ENCODE measurements around the gene PPP1R7.

Gene PPP1R7

GRCh38 chr2:241154915-241155314, 4.6 kb downstream of the PPP1R7 start:
- H3K36me3 ChIP-seq (ENCODE audit: control insufficient read depth, insufficient read depth, low read length): peaks cover 19% of the 10 kb centered on the region
- no peak overlapping the region for H3K4me3 ChIP-seq (ENCODE audit: extremely low read depth, insufficient read depth, low read length, poor library complexity, severe bottlenecking)
- H3K9me3 ChIP-seq (ENCODE audit: control insufficient read depth, low read length): no peaks in the 10 kb centered on the region
- no peak overlapping the region for H3K27ac ChIP-seq (ENCODE audit: low read depth, low read length, severe bottlenecking)
- H3K4me1 ChIP-seq (ENCODE audit: control insufficient read depth, insufficient read depth, low read length, poor library complexity, severe bottlenecking): peaks cover 9% of the 10 kb centered on the region
- WGBS, 2 experiments (ENCODE audit: insufficient coverage in 2 of 2): 97 to 100% methylated on average over 4 of the region's 4 CpGs

GRCh38 chr2:241155936-241156335, 5.7 kb downstream of the PPP1R7 start:
- H3K4me1 ChIP-seq (ENCODE audit: control insufficient read depth, insufficient read depth, low read length, poor library complexity, severe bottlenecking): peaks cover 9% of the 10 kb centered on the region
- H3K36me3 ChIP-seq (ENCODE audit: control insufficient read depth, insufficient read depth, low read length): peaks cover 25% of the 10 kb centered on the region
- H3K4me3 ChIP-seq (ENCODE audit: extremely low read depth, insufficient read depth, low read length, poor library complexity, severe bottlenecking): no peak overlapping the region
- 33% methylated on average over 1 of the region's 1 CpG; no CpG with 5 or more reads in 1 of the 2 experiments for WGBS, 2 experiments (ENCODE audit: insufficient coverage in 2 of 2)
- no peaks in the 10 kb centered on the region for H3K9me3 ChIP-seq (ENCODE audit: control insufficient read depth, low read length)
- no peak overlapping the region for H3K27ac ChIP-seq (ENCODE audit: low read depth, low read length, severe bottlenecking)

- no peaks in the 10 kb centered on the region for H3K9me3 ChIP-seq (ENCODE audit: control insufficient read depth, low read length)
- H3K4me3 ChIP-seq (ENCODE audit: extremely low read depth, insufficient read depth, low read length, poor library complexity, severe bottlenecking): no peak overlapping the region
- peaks cover 33% of the 10 kb centered on the region for H3K36me3 ChIP-seq (ENCODE audit: control insufficient read depth, insufficient read depth, low read length)
- H3K27ac ChIP-seq (ENCODE audit: low read depth, low read length, severe bottlenecking): no peak overlapping the region
- H3K4me1 ChIP-seq (ENCODE audit: control insufficient read depth, insufficient read depth, low read length, poor library complexity, severe bottlenecking): peaks cover 7% of the 10 kb centered on the region
- WGBS, 2 experiments (ENCODE audit: insufficient coverage in 2 of 2): no CpG with 5 or more reads among the region's 5 CpGs
Observed at GRCh38 chr2:241156971-241157441, 6.7 kb downstream of the PPP1R7 start.

GRCh38 chr2:241157841-241158545, 7.7 kb downstream of the PPP1R7 start:
- Histone ChIP-seq H3K4me1 (ENCODE audit: control insufficient read depth, insufficient read depth, low read length, poor library complexity, severe bottlenecking) (peaks cover 3% of the 10 kb centered on the region), H3K9me3 (ENCODE audit: control insufficient read depth, low read length) (no peaks in the 10 kb centered on the region), H3K36me3 (ENCODE audit: control insufficient read depth, insufficient read depth, low read length) (peaks cover 34% of the 10 kb centered on the region), H3K4me3 (ENCODE audit: extremely low read depth, insufficient read depth, low read length, poor library complexity, severe bottlenecking) (no peak overlapping the region), H3K27ac (ENCODE audit: low read depth, low read length, severe bottlenecking) (no peak overlapping the region)
- 89 to 93% methylated on average over 8 to 9 of the region's 9 CpGs for WGBS, 2 experiments (ENCODE audit: insufficient coverage in 2 of 2)

GRCh38 chr2:241158546-241158900, 8.3 kb downstream of the PPP1R7 start:
- WGBS, 2 experiments (ENCODE audit: insufficient coverage in 2 of 2): 83 to 85% methylated on average over 8 of the region's 8 CpGs
- H3K4me1 ChIP-seq (ENCODE audit: control insufficient read depth, insufficient read depth, low read length, poor library complexity, severe bottlenecking): peaks cover 3% of the 10 kb centered on the region
- H3K36me3 ChIP-seq (ENCODE audit: control insufficient read depth, insufficient read depth, low read length): peaks cover 30% of the 10 kb centered on the region
- no peaks in the 10 kb centered on the region for H3K9me3 ChIP-seq (ENCODE audit: control insufficient read depth, low read length)
- no peak overlapping the region for H3K4me3 ChIP-seq (ENCODE audit: extremely low read depth, insufficient read depth, low read length, poor library complexity, severe bottlenecking)
- H3K27ac ChIP-seq (ENCODE audit: low read depth, low read length, severe bottlenecking): no peak overlapping the region

- Histone ChIP-seq H3K9me3 (ENCODE audit: control insufficient read depth, low read length) (no peaks in the 10 kb centered on the region), H3K4me1 (ENCODE audit: control insufficient read depth, insufficient read depth, low read length, poor library complexity, severe bottlenecking) (peaks cover 3% of the 10 kb centered on the region), H3K36me3 (ENCODE audit: control insufficient read depth, insufficient read depth, low read length) (peaks cover 35% of the 10 kb centered on the region), H3K27ac (ENCODE audit: low read depth, low read length, severe bottlenecking) (no peak overlapping the region), H3K4me3 (ENCODE audit: extremely low read depth, insufficient read depth, low read length, poor library complexity, severe bottlenecking) (no peak overlapping the region)
- WGBS, 2 experiments (ENCODE audit: insufficient coverage in 2 of 2): 98 to 100% methylated on average over 4 to 5 of the region's 5 CpGs
Observed at GRCh38 chr2:241159116-241159515, 8.8 kb downstream of the PPP1R7 start.

GRCh38 chr2:241160318-241160717, 10.1 kb downstream of the PPP1R7 start:
- Histone ChIP-seq H3K4me1 (ENCODE audit: control insufficient read depth, insufficient read depth, low read length, poor library complexity, severe bottlenecking) (peaks cover 3% of the 10 kb centered on the region), H3K9me3 (ENCODE audit: control insufficient read depth, low read length) (no peaks in the 10 kb centered on the region), H3K27ac (ENCODE audit: low read depth, low read length, severe bottlenecking) (no peak overlapping the region), H3K36me3 (ENCODE audit: control insufficient read depth, insufficient read depth, low read length) (peaks cover 40% of the 10 kb centered on the region), H3K4me3 (ENCODE audit: extremely low read depth, insufficient read depth, low read length, poor library complexity, severe bottlenecking) (no peak overlapping the region)
- WGBS, 2 experiments (ENCODE audit: insufficient coverage in 2 of 2): 90 to 97% methylated on average over 2 to 5 of the region's 7 CpGs

GRCh38 chr2:241161646-241162281, 11.5 kb downstream of the PPP1R7 start:
- WGBS, 2 experiments (ENCODE audit: insufficient coverage in 2 of 2): 83% methylated on average over 7 to 9 of the region's 9 CpGs
- Histone ChIP-seq H3K27ac (ENCODE audit: low read depth, low read length, severe bottlenecking) (no peak overlapping the region), H3K9me3 (ENCODE audit: control insufficient read depth, low read length) (no peaks in the 10 kb centered on the region), H3K4me3 (ENCODE audit: extremely low read depth, insufficient read depth, low read length, poor library complexity, severe bottlenecking) (no peak overlapping the region), H3K36me3 (ENCODE audit: control insufficient read depth, insufficient read depth, low read length) (peaks cover 48% of the 10 kb centered on the region), H3K4me1 (ENCODE audit: control insufficient read depth, insufficient read depth, low read length, poor library complexity, severe bottlenecking) (peaks cover 3% of the 10 kb centered on the region)

GRCh38 chr2:241163601-241164118, 13.4 kb downstream of the PPP1R7 start:
- WGBS, 2 experiments (ENCODE audit: insufficient coverage in 2 of 2): 80 to 85% methylated on average over 1 to 2 of the region's 3 CpGs
- Histone ChIP-seq H3K9me3 (ENCODE audit: control insufficient read depth, low read length) (no peaks in the 10 kb centered on the region), H3K36me3 (ENCODE audit: control insufficient read depth, insufficient read depth, low read length) (peaks cover 49% of the 10 kb centered on the region), H3K4me3 (ENCODE audit: extremely low read depth, insufficient read depth, low read length, poor library complexity, severe bottlenecking) (no peak overlapping the region), H3K27ac (ENCODE audit: low read depth, low read length, severe bottlenecking) (no peak overlapping the region), H3K4me1 (ENCODE audit: control insufficient read depth, insufficient read depth, low read length, poor library complexity, severe bottlenecking) (peaks cover 3% of the 10 kb centered on the region)

- H3K4me3 ChIP-seq (ENCODE audit: extremely low read depth, insufficient read depth, low read length, poor library complexity, severe bottlenecking): no peak overlapping the region
- no peak overlapping the region for H3K27ac ChIP-seq (ENCODE audit: low read depth, low read length, severe bottlenecking)
- H3K4me1 ChIP-seq (ENCODE audit: control insufficient read depth, insufficient read depth, low read length, poor library complexity, severe bottlenecking): no peaks in the 10 kb centered on the region
- WGBS, 2 experiments (ENCODE audit: insufficient coverage in 2 of 2): 91 to 93% methylated on average over 15 of the region's 15 CpGs
- peaks cover 9% of the 10 kb centered on the region for H3K9me3 ChIP-seq (ENCODE audit: control insufficient read depth, low read length)
- H3K36me3 ChIP-seq (ENCODE audit: control insufficient read depth, insufficient read depth, low read length): peaks cover 56% of the 10 kb centered on the region
Observed at GRCh38 chr2:241168366-241168765, 18.1 kb downstream of the PPP1R7 start.

- H3K27ac ChIP-seq (ENCODE audit: low read depth, low read length, severe bottlenecking): no peak overlapping the region
- H3K4me3 ChIP-seq (ENCODE audit: extremely low read depth, insufficient read depth, low read length, poor library complexity, severe bottlenecking): no peak overlapping the region
- 100% methylated on average over 2 of the region's 2 CpGs; no CpG with 5 or more reads in 1 of the 2 experiments for WGBS, 2 experiments (ENCODE audit: insufficient coverage in 2 of 2)
- H3K4me1 ChIP-seq (ENCODE audit: control insufficient read depth, insufficient read depth, low read length, poor library complexity, severe bottlenecking): no peaks in the 10 kb centered on the region
- H3K36me3 ChIP-seq (ENCODE audit: control insufficient read depth, insufficient read depth, low read length): peaks cover 47% of the 10 kb centered on the region
- peaks cover 9% of the 10 kb centered on the region for H3K9me3 ChIP-seq (ENCODE audit: control insufficient read depth, low read length)
Observed at GRCh38 chr2:241173557-241173956, 23.3 kb downstream of the PPP1R7 start.

Measured in mesodermal cell (in vitro differentiated cells).